Activated T-cell treated with anti-CD3 and anti-CD28 coated beads, Interleukin-2, amount 50 U/mL, for 4 hours (primary cell): ENCODE results near the gene DNAJC1. TPM values are rescaled to one million over a fixed set of nuclear protein-coding genes. Genes with fewer than 3 reads are reported as not detected.
A peak's percentile ranks its signal among the peaks of the same experiment; 100 is the strongest.
"Not testable (repeated sequence)": the region's sequence is repeated elsewhere in the genome, so short reads cannot be mapped to it uniquely, and the experiment has no call there.

ENCODE experiments used
- ATAC-seq, 2 donors: fragments of 200-7000 bp; cut with Tn5 transposase; one replicate each; pipeline ENCODE4 v1.10.0; 2021
- DNase-seq: peaks from one replicate; pipeline ENCODE4 v3.0.0-alpha.2; 2020
- H3K27me3 Mint-ChIP-seq: one replicate; pipeline ENCODE4 v1.8.0; 2021; ENCODE audit warnings: low read depth, mixed read lengths
- H3K36me3 Mint-ChIP-seq: one replicate; pipeline ENCODE4 v1.8.0; 2022; ENCODE audit warnings: mixed read lengths; ENCODE audit not compliant: insufficient read depth
- H3K4me1 Mint-ChIP-seq: one replicate; pipeline ENCODE4 v1.8.0; 2021; ENCODE audit warnings: low read depth, mixed read lengths
- H3K4me3 Mint-ChIP-seq: one replicate; pipeline ENCODE4 v1.8.0; 2021; ENCODE audit warnings: mild to moderate bottlenecking, moderate library complexity, mixed read lengths
- H3K9me3 Mint-ChIP-seq: one replicate; pipeline ENCODE4 v1.8.0; 2021; ENCODE audit warnings: mixed read lengths
- total RNA-seq, 3 donors: library from RNA; stranded (reverse); gene quantifications; one replicate each; pipeline ENCODE4 v1.2.1, GENCODE V29; 2021

Gene DNAJC1
- total RNA-seq, 3 donors from 2014 or later: 12.9 to 21.6 (median 13.3) TPM

GRCh38 chr10:21727452-21728168 lies 275.9 kb downstream of the DNAJC1 start:
- H3K4me3 Mint-ChIP-seq: peak overlapping the region; percentile 6
- H3K36me3 Mint-ChIP-seq: peaks cover 17% of the 10 kb centered on the region
- H3K4me1 Mint-ChIP-seq: peaks cover 29% of the 10 kb centered on the region
- H3K9me3 Mint-ChIP-seq: no peaks in the 10 kb centered on the region
- no peaks in the 10 kb centered on the region for H3K27me3 Mint-ChIP-seq
- DNase-seq (no peak), ATAC-seq (no peak)

- peaks cover 22% of the 10 kb centered on the region for H3K36me3 Mint-ChIP-seq
- no peaks in the 10 kb centered on the region for H3K27me3 Mint-ChIP-seq
- no peak for ATAC-seq
- no peak overlapping the region for H3K4me3 Mint-ChIP-seq
- no peak for DNase-seq
- H3K4me1 Mint-ChIP-seq: peaks cover 33% of the 10 kb centered on the region
- H3K9me3 Mint-ChIP-seq: no peaks in the 10 kb centered on the region
Observed at GRCh38 chr10:21726601-21727225, 276.8 kb downstream of the DNAJC1 start.

- peak in 1 of 2 donors; percentile 21 for ATAC-seq
- peak; percentile 27 for DNase-seq
- H3K4me1 Mint-ChIP-seq: peaks cover 35% of the 10 kb centered on the region
- H3K9me3 Mint-ChIP-seq: no peaks in the 10 kb centered on the region
- H3K4me3 Mint-ChIP-seq: no peak overlapping the region
- H3K36me3 Mint-ChIP-seq: peaks cover 19% of the 10 kb centered on the region
- no peaks in the 10 kb centered on the region for H3K27me3 Mint-ChIP-seq
Observed at GRCh38 chr10:21724687-21725367, 278.7 kb downstream of the DNAJC1 start.

- DNase-seq: no peak
- H3K36me3 Mint-ChIP-seq: peaks cover 17% of the 10 kb centered on the region
- peaks cover 38% of the 10 kb centered on the region for H3K4me1 Mint-ChIP-seq
- H3K27me3 Mint-ChIP-seq: no peaks in the 10 kb centered on the region
- no peak for ATAC-seq
- no peaks in the 10 kb centered on the region for H3K9me3 Mint-ChIP-seq
- no peak overlapping the region for H3K4me3 Mint-ChIP-seq
Observed at GRCh38 chr10:21724020-21724589, 279.4 kb downstream of the DNAJC1 start.

- ATAC-seq (no peak), DNase-seq (no peak)
- Mint-ChIP-seq H3K9me3 (no peaks in the 10 kb centered on the region), H3K27me3 (no peaks in the 10 kb centered on the region), H3K36me3 (peaks cover 20% of the 10 kb centered on the region), H3K4me3 (no peak overlapping the region), H3K4me1 (peaks cover 32% of the 10 kb centered on the region)
Observed at GRCh38 chr10:21722209-21722608, 281.3 kb downstream of the DNAJC1 start.

- H3K27me3 Mint-ChIP-seq: no peaks in the 10 kb centered on the region
Observed at GRCh38 chr10:21721000-21721665, 282.4 kb downstream of the DNAJC1 start.

GRCh38 chr10:21720090-21720489 lies 283.4 kb downstream of the DNAJC1 start:
- H3K4me3 Mint-ChIP-seq: no peak overlapping the region
- no peaks in the 10 kb centered on the region for H3K9me3 Mint-ChIP-seq
- no peak for ATAC-seq
- DNase-seq: no peak
- no peaks in the 10 kb centered on the region for H3K27me3 Mint-ChIP-seq
- peaks cover 21% of the 10 kb centered on the region for H3K36me3 Mint-ChIP-seq
- H3K4me1 Mint-ChIP-seq: peaks cover 23% of the 10 kb centered on the region

More at GRCh38 chr10:21721000-21721665, 282.4 kb downstream of the DNAJC1 start:
- Mint-ChIP-seq H3K4me3 (no peak overlapping the region), H3K36me3 (peaks cover 14% of the 10 kb centered on the region), H3K4me1 (peaks cover 25% of the 10 kb centered on the region), H3K9me3 (no peaks in the 10 kb centered on the region)
- DNase-seq: no peak
- ATAC-seq: no peak

GRCh38 chr10:21719502-21719901 lies 284.0 kb downstream of the DNAJC1 start:
- H3K4me3 Mint-ChIP-seq: no peak overlapping the region
- no peak for DNase-seq
- no peak for ATAC-seq
- H3K36me3 Mint-ChIP-seq: peaks cover 25% of the 10 kb centered on the region
- no peaks in the 10 kb centered on the region for H3K9me3 Mint-ChIP-seq
- H3K27me3 Mint-ChIP-seq: no peaks in the 10 kb centered on the region
- peaks cover 17% of the 10 kb centered on the region for H3K4me1 Mint-ChIP-seq

GRCh38 chr10:21717437-21718054 lies 286.0 kb downstream of the DNAJC1 start:
- peaks cover 33% of the 10 kb centered on the region for H3K36me3 Mint-ChIP-seq
- not testable (repeated sequence) for DNase-seq, ATAC-seq, H3K4me3 Mint-ChIP-seq, H3K27me3 Mint-ChIP-seq, H3K9me3 Mint-ChIP-seq
- peaks cover 11% of the 10 kb centered on the region for H3K4me1 Mint-ChIP-seq

GRCh38 chr10:21715531-21716195 lies 287.9 kb downstream of the DNAJC1 start:
- H3K36me3 Mint-ChIP-seq: peaks cover 34% of the 10 kb centered on the region
- H3K9me3 Mint-ChIP-seq: no peaks in the 10 kb centered on the region
- H3K4me1 Mint-ChIP-seq: peaks cover 10% of the 10 kb centered on the region
- no peak overlapping the region for H3K4me3 Mint-ChIP-seq
- H3K27me3 Mint-ChIP-seq: no peaks in the 10 kb centered on the region
- ATAC-seq (no peak), DNase-seq (no peak)

- ATAC-seq: no peak
- DNase-seq: no peak
- H3K4me1 Mint-ChIP-seq: peaks cover 8% of the 10 kb centered on the region
- H3K4me3 Mint-ChIP-seq: no peak overlapping the region
- peaks cover 43% of the 10 kb centered on the region for H3K36me3 Mint-ChIP-seq
- H3K27me3 Mint-ChIP-seq: no peaks in the 10 kb centered on the region
- no peaks in the 10 kb centered on the region for H3K9me3 Mint-ChIP-seq
Observed at GRCh38 chr10:21712975-21713374, 290.6 kb downstream of the DNAJC1 start.

GRCh38 chr10:21707498-21707897 lies 296.0 kb downstream of the DNAJC1 start:
- H3K4me3 Mint-ChIP-seq: no peak overlapping the region
- no peaks in the 10 kb centered on the region for H3K9me3 Mint-ChIP-seq
- no peaks in the 10 kb centered on the region for H3K27me3 Mint-ChIP-seq
- ATAC-seq (no peak), DNase-seq (no peak)
- H3K4me1 Mint-ChIP-seq: peaks cover 35% of the 10 kb centered on the region
- H3K36me3 Mint-ChIP-seq: peaks cover 38% of the 10 kb centered on the region
